Fibroblast of villous mesenchyme (primary cell): ENCODE data around the gene SNPH. TPM values are rescaled to one million over a fixed set of nuclear protein-coding genes. Genes with fewer than 3 reads are reported as not detected.
"Not testable (repeated sequence)": the region's sequence is repeated elsewhere in the genome, so short reads cannot be mapped to it uniquely, and the experiment has no call there.

Source experiments
- DNase-seq: peaks from one replicate; pipeline ENCODE4 v3.0.0-alpha.2; 2010; ENCODE audit warnings: low read depth
- H3K4me3 ChIP-seq: 2 replicates; pipeline ENCODE4 v1.5.1; 2011; ENCODE audit warnings: low read depth, mild to moderate bottlenecking, low read length
- CTCF ChIP-seq: IDR thresholded peaks from 2 replicates; pipeline ENCODE4 v1.5.1; 2012; ENCODE audit warnings: low read depth, mild to moderate bottlenecking, low read length; ENCODE audit not compliant: insufficient read depth
- total RNA-seq: library from RNA; depleted of rRNA; stranded (reverse); fragments of >200 nt; gene quantifications from 2 replicates; pipeline ENCODE4 v1.2.3, GENCODE V29; 2012

Gene SNPH
- total RNA-seq, 1 donor, result 10.8 TPM

- no peak overlapping the region for H3K4me3 ChIP-seq
- no peak for TF ChIP-seq CTCF
- no peak for DNase-seq
Measured at GRCh38 chr20:1338801-1339200, 72.7 kb downstream of the SNPH start.

GRCh38 chr20:1341561-1342265, 75.6 kb downstream of the SNPH start:
- DNase-seq, result peak; percentile 77

GRCh38 chr20:1343446-1344124, 77.5 kb downstream of the SNPH start:
- DNase-seq, H3K4me3 ChIP-seq: not testable (repeated sequence)

More at GRCh38 chr20:1341561-1342265, 75.6 kb downstream of the SNPH start:
- TF ChIP-seq CTCF, result no peak
- H3K4me3 ChIP-seq, result no peak overlapping the region

GRCh38 chr20:1345030-1345755, 79.1 kb downstream of the SNPH start:
- no peak for TF ChIP-seq CTCF
- DNase-seq, result no peak
- no peak overlapping the region for H3K4me3 ChIP-seq

GRCh38 chr20:1345756-1346093, 79.6 kb downstream of the SNPH start:
- DNase-seq, result no peak
- no peak for TF ChIP-seq CTCF

GRCh38 chr20:1346315-1346969, 80.3 kb downstream of the SNPH start:
- no peak for TF ChIP-seq CTCF
- H3K4me3 ChIP-seq, result no peak overlapping the region
- no peak for DNase-seq

More at GRCh38 chr20:1345756-1346093, 79.6 kb downstream of the SNPH start:
- no peak overlapping the region for H3K4me3 ChIP-seq

- TF ChIP-seq CTCF, result no peak
- no peak for DNase-seq
Measured at GRCh38 chr20:1353956-1354355, 87.9 kb downstream of the SNPH start.

More at GRCh38 chr20:1353956-1354355, 87.9 kb downstream of the SNPH start:
- no peak overlapping the region for H3K4me3 ChIP-seq
